ENCODE results near the gene LMO1. TPM values are rescaled to one million over a fixed set of nuclear protein-coding genes. Genes with fewer than 3 reads are reported as not detected.

Gene LMO1
- total RNA-seq, 4 donors from 2014 or later: 6.2 to 29.4 (median 8.2) TPM

GRCh38 chr11:8222820-8223512 is 40.7 kb downstream of the LMO1 start:
- Histone ChIP-seq H3K27ac (no peak overlapping the region), H3K9me3 (no peaks in the 10 kb centered on the region), H3K4me1 (peaks cover 22% of the 10 kb centered on the region), H3K36me3 (no peaks in the 10 kb centered on the region), H3K4me3 (no peak overlapping the region), H3K27me3 (no peaks in the 10 kb centered on the region)
- whole genome bisulfite sequencing: 66% methylated on average over 6 of the region's 6 CpGs
- TF ChIP-seq CTCF (IDR thresholded peaks at IDR 0.05): no peak
- no peak for TF ChIP-seq POLR2A (IDR thresholded peaks at IDR 0.05)
- TF ChIP-seq EP300 (IDR thresholded peaks at IDR 0.05): no peak
- TF ChIP-seq POLR2AphosphoS5 (IDR thresholded peaks at IDR 0.05): no peak
- DNase-seq (ENCODE audit: low spot score in 2 of 2): no peak

GRCh38 chr11:8221917-8222495 is 41.7 kb downstream of the LMO1 start:
- 88% methylated on average over 8 of the region's 8 CpGs for WGBS
- H3K27ac ChIP-seq: no peak overlapping the region
- H3K4me1 ChIP-seq: peaks cover 16% of the 10 kb centered on the region
- H3K4me3 ChIP-seq: no peak overlapping the region
- H3K27me3 ChIP-seq: no peaks in the 10 kb centered on the region
- TF ChIP-seq EP300 (IDR thresholded peaks at IDR 0.05): no peak
- TF ChIP-seq POLR2A (IDR thresholded peaks at IDR 0.05): no peak
- no peak for TF ChIP-seq CTCF (IDR thresholded peaks at IDR 0.05)
- TF ChIP-seq POLR2AphosphoS5 (IDR thresholded peaks at IDR 0.05): no peak
- no peaks in the 10 kb centered on the region for H3K36me3 ChIP-seq
- no peaks in the 10 kb centered on the region for H3K9me3 ChIP-seq
- no peak for DNase-seq (ENCODE audit: low spot score in 2 of 2)

- H3K4me1 ChIP-seq: peaks cover 11% of the 10 kb centered on the region
- no peak overlapping the region for H3K4me3 ChIP-seq
- no peak overlapping the region for H3K27ac ChIP-seq
- DNase-seq (ENCODE audit: low spot score in 2 of 2): no peak
- 75% methylated on average over 7 of the region's 8 CpGs for WGBS
- no peaks in the 10 kb centered on the region for H3K27me3 ChIP-seq
- no peaks in the 10 kb centered on the region for H3K9me3 ChIP-seq
- no peak for TF ChIP-seq EP300 (IDR thresholded peaks at IDR 0.05)
- H3K36me3 ChIP-seq: no peaks in the 10 kb centered on the region
Measured at GRCh38 chr11:8221046-8221723, 42.5 kb downstream of the LMO1 start.

- no peaks in the 10 kb centered on the region for H3K9me3 ChIP-seq
- H3K4me1 ChIP-seq: peaks cover 6% of the 10 kb centered on the region
- H3K27ac ChIP-seq: no peak overlapping the region
- no peak overlapping the region for H3K4me3 ChIP-seq
- H3K36me3 ChIP-seq: no peaks in the 10 kb centered on the region
- TF ChIP-seq CTCF (IDR thresholded peaks at IDR 0.05): no peak
- TF ChIP-seq POLR2A (IDR thresholded peaks at IDR 0.05): no peak
- TF ChIP-seq POLR2AphosphoS5 (IDR thresholded peaks at IDR 0.05): no peak
- TF ChIP-seq EP300 (IDR thresholded peaks at IDR 0.05): no peak
- DNase-seq (ENCODE audit: low spot score in 2 of 2): no peak
- whole genome bisulfite sequencing: 72% methylated on average over 10 of the region's 11 CpGs
- no peaks in the 10 kb centered on the region for H3K27me3 ChIP-seq
Measured at GRCh38 chr11:8220261-8221045, 43.2 kb downstream of the LMO1 start.

- Histone ChIP-seq H3K4me1 (peaks cover 5% of the 10 kb centered on the region), H3K4me3 (no peak overlapping the region), H3K27ac (no peak overlapping the region), H3K36me3 (no peaks in the 10 kb centered on the region), H3K9me3 (no peaks in the 10 kb centered on the region), H3K27me3 (no peaks in the 10 kb centered on the region)
- no peak for DNase-seq (ENCODE audit: low spot score in 2 of 2)
- 72% methylated on average over 9 of the region's 16 CpGs for WGBS
- TF ChIP-seq POLR2A (IDR thresholded peaks at IDR 0.05): no peak
- TF ChIP-seq EP300 (IDR thresholded peaks at IDR 0.05): no peak
- TF ChIP-seq CTCF (IDR thresholded peaks at IDR 0.05): peak in 1 of 2 donors; percentile 54
Measured at GRCh38 chr11:8219257-8220021, 44.2 kb downstream of the LMO1 start.

Measured in suprapubic skin (tissue), 4 donors.